IMR-90 (cell line): Measurements from ENCODE around the gene UNK. TPM values are rescaled to one million over a fixed set of nuclear protein-coding genes. Genes with fewer than 3 reads are reported as not detected.
A peak's percentile ranks its signal among the peaks of the same experiment; 100 is the strongest.
"Not testable (repeated sequence)": the region's sequence is repeated elsewhere in the genome, so short reads cannot be mapped to it uniquely, and the experiment has no call there.

Experiments used
- ATAC-seq: fragments of 200-7000 bp; cut with Tn5 transposase; 2 replicates; pipeline ENCODE4 v1.9.1; 2020; ENCODE audit warnings: low read depth, mild to moderate bottlenecking, moderate library complexity
- BruUV-seq: library from RNA; stranded (reverse); fragments of 400-500 nt; replicated peaks from 2 replicates; lab custom pipeline; 2021; lab: Mats Ljungman, UMichigan
- CTCF ChIA-PET: fragments of 300-600 bp; formaldehyde crosslinking; extraction: SDS; loops from one replicate; lab custom pipeline; 2021; ENCODE audit warnings: antibody characterized with exemption; lab: Yijun Ruan, JAX
- POLR2A ChIA-PET: fragments of 300-600 bp; sonication (Branson Sonifier 250); formaldehyde crosslinking; loops from one replicate; lab custom pipeline; 2022; ENCODE audit warnings: antibody characterized with exemption; ENCODE audit not compliant: unreplicated experiment; lab: Charles Lee
- DNase-seq: peaks from one replicate; pipeline ENCODE4 v3.0.0; 2013
- H2AFZ ChIP-seq: replicated peaks from 2 replicates; pipeline ENCODE3; 2013; ENCODE audit warnings: low read length, mild to moderate bottlenecking; ENCODE audit not compliant: poor library complexity
- H2AK5ac ChIP-seq: 2 replicates; pipeline ENCODE4 v1.6.1; 2013; ENCODE audit warnings: low read depth, low read length, inconsistent platforms
- H2AK9ac ChIP-seq: replicated peaks from 2 replicates; pipeline ENCODE3; 2013; ENCODE audit warnings: mild to moderate bottlenecking, low read depth, low read length, moderate library complexity; ENCODE audit not compliant: poor library complexity
- H2BK120ac ChIP-seq: 2 replicates; pipeline ENCODE4 v1.6.1; 2013; ENCODE audit warnings: low read depth, low read length, inconsistent platforms
- H2BK15ac ChIP-seq: 3 replicates; pipeline ENCODE4 v1.6.1; 2013; ENCODE audit warnings: low read depth, low read length, inconsistent platforms
- H2BK20ac ChIP-seq: 2 replicates; pipeline ENCODE4 v1.6.1; 2013; ENCODE audit warnings: low read depth, mild to moderate bottlenecking, inconsistent platforms, low read length, moderate library complexity
- H2BK5ac ChIP-seq: 2 replicates; pipeline ENCODE4 v1.6.1; 2013; ENCODE audit warnings: mild to moderate bottlenecking, low read depth, low read length, inconsistent platforms; ENCODE audit not compliant: poor library complexity, severe bottlenecking
- H3K14ac ChIP-seq: replicated peaks from 2 replicates; pipeline ENCODE4 v1.6.1; 2013; ENCODE audit warnings: low read depth, low read length, inconsistent platforms
- H3K18ac ChIP-seq: 2 replicates; pipeline ENCODE4 v1.6.1; 2013; ENCODE audit warnings: low read depth, low read length, control low read depth
- H3K23ac ChIP-seq: 2 replicates; pipeline ENCODE4 v1.6.1; 2013; ENCODE audit warnings: low read depth, low read length, inconsistent platforms
- H3K27ac ChIP-seq: 2 replicates; pipeline ENCODE4 v1.5.1; 2013; ENCODE audit warnings: mild to moderate bottlenecking, control low read depth, low read length; ENCODE audit not compliant: insufficient read depth
- H3K27me3 ChIP-seq: 2 replicates; pipeline ENCODE4 v1.6.1; 2013; ENCODE audit warnings: low read length; ENCODE audit not compliant: control insufficient read depth, insufficient read depth
- H3K36me3 ChIP-seq: 2 replicates; pipeline ENCODE4 v1.6.1; 2013; ENCODE audit warnings: low read length, mixed read lengths; ENCODE audit not compliant: control insufficient read depth, insufficient read depth
- H3K4ac ChIP-seq: 2 replicates; pipeline ENCODE4 v1.6.1; 2013; ENCODE audit warnings: low read depth, low read length, inconsistent platforms
- H3K4me1 ChIP-seq: 2 replicates; pipeline ENCODE4 v1.6.1; 2013; ENCODE audit warnings: low read length, mixed read lengths; ENCODE audit not compliant: control insufficient read depth, insufficient read depth
- H3K4me2 ChIP-seq: 2 replicates; pipeline ENCODE4 v1.6.1; 2013; ENCODE audit warnings: low read depth, mild to moderate bottlenecking, control low read depth, low read length, moderate library complexity
- H3K4me3 ChIP-seq: 2 replicates; pipeline ENCODE4 v1.5.1; 2013; ENCODE audit warnings: low read depth, mild to moderate bottlenecking, control low read depth, low read length, moderate library complexity; ENCODE audit not compliant: insufficient read depth
- H3K56ac ChIP-seq: 2 replicates; pipeline ENCODE4 v1.6.1; 2013; ENCODE audit warnings: low read length, inconsistent platforms; ENCODE audit not compliant: insufficient read depth; ENCODE audit errors: extremely low read depth
- H3K79me1 ChIP-seq, 2 experiments: 2 replicates each; pipeline ENCODE4 v1.6.1; 2013; ENCODE audit warnings: low read length in 2 of 2, inconsistent platforms in 1 of 2, low read depth in 1 of 2
- H3K9ac ChIP-seq: 2 replicates; pipeline ENCODE4 v1.6.1; 2013; ENCODE audit warnings: low read depth, low read length, control low read depth
- H3K9me1 ChIP-seq: 2 replicates; pipeline ENCODE4 v1.6.1; 2013; ENCODE audit warnings: low read length, inconsistent platforms; ENCODE audit not compliant: insufficient read depth
- H3K9me3 ChIP-seq: 2 replicates; pipeline ENCODE4 v1.6.1; 2013; ENCODE audit warnings: low read length; ENCODE audit not compliant: control insufficient read depth, insufficient read depth
- H4K20me1 ChIP-seq: 2 replicates; pipeline ENCODE4 v1.6.1; 2013; ENCODE audit warnings: low read length, inconsistent platforms; ENCODE audit not compliant: insufficient read depth
- H4K5ac ChIP-seq: 2 replicates; pipeline ENCODE4 v1.6.1; 2013; ENCODE audit warnings: mild to moderate bottlenecking, low read depth, low read length, control low read depth
- H4K8ac ChIP-seq, 2 experiments: 2 replicates each; pipeline ENCODE4 v1.6.1; 2013; ENCODE audit warnings: low read depth in 2 of 2, low read length in 2 of 2, control low read depth in 1 of 2, inconsistent platforms in 1 of 2
- H4K91ac ChIP-seq: 2 replicates; pipeline ENCODE4 v1.6.1; 2013; ENCODE audit warnings: low read depth, low read length, inconsistent platforms; ENCODE audit not compliant: insufficient read depth
- BHLHE40 ChIP-seq: fragments of 150-350 bp; IDR thresholded peaks from 2 replicates; pipeline ENCODE4 v1.6.1; 2016; ENCODE audit warnings: mild to moderate bottlenecking, low read depth, low read length
- CEBPB ChIP-seq: IDR thresholded peaks from 2 replicates; pipeline ENCODE4 v1.6.1; 2012; ENCODE audit warnings: low read depth, low read length, improper control_type of control experiment
- NFE2L2 ChIP-seq: fragments of 150-350 bp; IDR thresholded peaks from 2 replicates; pipeline ENCODE4 v1.6.1; 2016; ENCODE audit warnings: low read depth, mild to moderate bottlenecking, low read length
- WGBS, 2 experiments: methylation state at CpG; one replicate each; pipeline versions ENCODE4 v1.1.5 to v1.1.7; 2013; ENCODE audit warnings: missing lambda C conversion rate in 2 of 2; ENCODE audit not compliant: insufficient read length in 1 of 2; ENCODE audit errors: extremely low coverage in 2 of 2; 5-methylcytosine and 5-hydroxymethylcytosine counted together
- dilution Hi-C: fragments of 300-500 bp; cut with HindIII; formaldehyde crosslinking; loops from one replicate; pipeline ENCODE4 v1.14.3; 2018; ENCODE audit warnings: low sequenced_read_pairs; ENCODE audit not compliant: unreplicated experiment
- in situ Hi-C: fragments of 300-500 bp; cut with MboI; formaldehyde crosslinking; loops from 3 replicates; pipeline ENCODE4 v1.14.3; 2019; ENCODE audit warnings: low sequenced_read_pairs, inconsistent platforms, mixed read lengths
- intact Hi-C: fragments of 100-400 bp; cut with micrococcal nuclease; formaldehyde crosslinking; loops from 2 replicates; pipeline ENCODE4 v1.10.0; 2022
- polyA plus RNA-seq, 3 experiments: library from polyadenylated mRNA; depleted of rRNA; stranded (reverse); fragments of >200 nt; gene quantifications; 2 replicates each; pipeline ENCODE4 v1.2.3, GENCODE V29; 2012; ENCODE audit warnings: low replicate concordance in 1 of 3
- total RNA-seq: library from RNA; depleted of rRNA; stranded (reverse); fragments of >200 nt; gene quantifications from 2 replicates; pipeline ENCODE4 v1.2.3, GENCODE V29; 2012

Gene UNK
- total and polyA plus RNA-seq, 2 of the 4 experiments (the other 2 are of a cell fraction) = 15.4 to 17.3 TPM

DNA sequence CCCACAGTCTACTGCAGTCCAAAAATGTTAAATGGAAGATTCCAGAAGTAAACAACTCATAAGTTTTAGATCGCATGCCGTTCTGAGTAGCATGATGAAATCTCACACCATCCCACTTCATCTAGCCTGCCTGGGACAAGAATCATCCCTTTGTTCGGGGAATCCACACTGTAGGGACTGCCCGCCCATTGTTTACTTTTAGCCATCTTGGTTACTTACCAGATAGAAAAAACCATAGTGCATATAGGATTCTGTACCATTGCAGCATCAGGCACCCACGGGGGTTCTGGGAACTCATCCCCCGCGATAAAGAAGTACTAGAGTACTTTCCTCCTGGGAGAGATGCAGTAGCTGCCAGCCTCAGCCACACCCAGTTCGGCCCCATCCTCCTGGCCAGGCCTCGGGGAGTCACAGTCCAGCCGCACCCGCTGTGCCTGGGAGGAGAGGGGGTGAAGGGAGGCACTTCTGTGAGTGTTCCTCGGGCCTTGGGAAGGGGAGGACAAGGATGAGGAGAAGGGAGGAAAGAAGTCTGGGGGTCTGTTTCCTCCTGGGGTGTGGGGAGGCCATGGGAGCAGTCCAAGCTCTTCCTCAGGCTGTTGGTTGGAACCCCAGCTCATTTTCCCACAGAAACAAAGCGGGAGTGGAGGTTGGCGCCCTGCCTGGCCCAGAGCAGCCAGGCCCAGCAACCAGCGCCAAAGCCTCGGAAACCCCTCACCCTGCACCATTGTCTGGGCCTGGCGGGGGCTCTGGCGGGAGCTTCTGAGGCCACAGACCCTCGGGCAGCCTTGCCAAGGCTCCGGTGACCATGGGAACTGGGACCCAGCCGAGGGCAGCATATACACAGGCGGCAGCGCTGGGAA, 84.9 kb downstream of the UNK start:
- H2BK20ac ChIP-seq = peak overlapping the region; percentile 95
- H3K9ac ChIP-seq = peak overlapping the region; percentile 83
- peak overlapping the region; percentile 95 for H2AFZ ChIP-seq
- DNase-seq = peak; percentile 84
- H3K23ac ChIP-seq = peak overlapping the region; percentile 93
- no peaks in the 10 kb centered on the region for H3K9me3 ChIP-seq
- H2BK15ac ChIP-seq = peak overlapping the region; percentile 49
- peak overlapping the region; percentile 86 for H3K18ac ChIP-seq
- 8% methylated on average over 6 of the region's 23 CpGs; no CpG with 5 or more reads in 1 of the 2 experiments for WGBS, 2 experiments
- peak overlapping the region; percentile 11; the same call in 1 of the 2 replicates for H3K4me3 ChIP-seq
- peak overlapping the region; percentile 95 for H4K91ac ChIP-seq
- no peaks in the 10 kb centered on the region for H4K20me1 ChIP-seq
- intact Hi-C loops (loop anchor here (10.0 kb wide), 1 partner anchor 85 kb away; the partner anchor contains the start of gene UNK), dilution Hi-C loops (no loop called here), in situ Hi-C loops (no loop called here)
- POLR2A ChIA-PET = interaction anchor here (0.7 to 0.8 kb wide), 2 partner anchors 14 to 89 kb away, joined by 3 read pairs; partner anchors contain the start of gene WBP2
- peak overlapping the region; percentile 94 to 97 for H4K8ac ChIP-seq
- H3K27me3 ChIP-seq = no peaks in the 10 kb centered on the region
- no TSS peak for BruUV-seq
- H3K56ac ChIP-seq = peak overlapping the region; percentile 71
- peak overlapping the region; percentile 77 for H2BK5ac ChIP-seq
- peak; percentile 59 for ATAC-seq
- H3K27ac ChIP-seq = peak overlapping the region; percentile 94
- H3K9me1 ChIP-seq = peaks cover 13% of the 10 kb centered on the region
- H3K4ac ChIP-seq = peak overlapping the region; percentile 98
- peak overlapping the region; percentile 97 for H2AK9ac ChIP-seq
- peak overlapping the region; percentile 96 for H4K5ac ChIP-seq
- peaks cover 25% of the 10 kb centered on the region for H3K4me1 ChIP-seq
- peaks cover 5 to 23% of the 10 kb centered on the region in 2 experiments; a peak in 3 of 4 replicates for H3K79me1 ChIP-seq
- peak overlapping the region; percentile 95 for H3K14ac ChIP-seq
- H2AK5ac ChIP-seq = peak overlapping the region; percentile 89
- H2BK120ac ChIP-seq = peak overlapping the region; percentile 86
- CTCF ChIA-PET = interaction anchor here (0.7 kb wide), 1 partner anchor 9 kb away, joined by 3 read pairs; no protein-coding TSS in a partner anchor
- H3K36me3 ChIP-seq = no peaks in the 10 kb centered on the region; the same call in 1 of the 2 replicates
- H3K4me2 ChIP-seq = peak overlapping the region; percentile 64
- TF ChIP-seq NFE2L2 = no peak
- peak; percentile 79 for TF ChIP-seq CEBPB
- TF ChIP-seq BHLHE40 = peak; percentile 77

GRCh38 chr17:75870228-75870627, 85.6 kb downstream of the UNK start:
- H3K9ac ChIP-seq = peak overlapping the region; percentile 83; the same call in 1 of the 2 replicates
- peak overlapping the region; percentile 95 for H2AFZ ChIP-seq
- H3K9me1 ChIP-seq = peaks cover 13% of the 10 kb centered on the region
- peak overlapping the region; percentile 93; the same call in 1 of the 2 replicates for H3K23ac ChIP-seq
- H2AK5ac ChIP-seq = peak overlapping the region; percentile 89; the same call in 1 of the 2 replicates
- H3K36me3 ChIP-seq, H3K27me3 ChIP-seq, POLR2A ChIA-PET, dilution Hi-C loops, H2AK9ac ChIP-seq, H2BK20ac ChIP-seq, in situ Hi-C loops, BruUV-seq, ATAC-seq, H3K4me3 ChIP-seq, H4K20me1 ChIP-seq, CTCF ChIA-PET, H3K9me3 ChIP-seq, DNase-seq: not testable (repeated sequence)
- peaks cover 5 to 26% of the 10 kb centered on the region in 2 experiments; a peak in 3 of 4 replicates for H3K79me1 ChIP-seq
- peaks cover 24% of the 10 kb centered on the region for H3K4me1 ChIP-seq
- peak overlapping the region; percentile 94 to 97; a peak in 3 of 4 replicates for H4K8ac ChIP-seq
- peak overlapping the region; percentile 86; the same call in 1 of the 2 replicates for H2BK120ac ChIP-seq
- peak overlapping the region; percentile 57 for H3K56ac ChIP-seq
- H2BK15ac ChIP-seq = peak overlapping the region; percentile 49; the same call in 2 of the 3 replicates
- WGBS, 2 experiments = 47% methylated on average over 5 of the region's 10 CpGs; no CpG with 5 or more reads in 1 of the 2 experiments
- H3K18ac ChIP-seq = peak overlapping the region; percentile 86; the same call in 1 of the 2 replicates
- peak overlapping the region; percentile 96 for H4K5ac ChIP-seq
- intact Hi-C loops = loop anchor here (10.0 kb wide), 1 partner anchor 85 kb away; the partner anchor contains the start of gene UNK
- peak overlapping the region; percentile 98 for H3K4ac ChIP-seq
- peak overlapping the region; percentile 94; the same call in 1 of the 2 replicates for H3K27ac ChIP-seq
- H4K91ac ChIP-seq = peak overlapping the region; percentile 95
- peak overlapping the region; percentile 95 for H3K14ac ChIP-seq
- H2BK5ac ChIP-seq = peak overlapping the region; percentile 77
- H3K4me2 ChIP-seq = peak overlapping the region; percentile 64; the same call in 1 of the 2 replicates
